C4-2B (cell line): ENCODE data around the gene CPSF2.
"Not testable (repeated sequence)": the region's sequence is repeated elsewhere in the genome, so short reads cannot be mapped to it uniquely, and the experiment has no call there.

Source experiments
- CTCF ChIP-seq: fragments of 450-650 bp; conservative IDR thresholded peaks from 2 replicates; pipeline ENCODE4 v1.5.1; 2017; ENCODE audit warnings: mild to moderate bottlenecking
- ZFX ChIP-seq: fragments of 450-650 bp; IDR thresholded peaks from 2 replicates; pipeline ENCODE4 v1.6.1; 2017

- not testable (repeated sequence) for TF ChIP-seq CTCF, ZFX
Measured at GRCh38 chr14:92187616-92188015, 65.8 kb downstream of the CPSF2 start.
